Mesenchymal stem cell (in vitro differentiated cells and primary cell): ENCODE data around the gene CGB7.

ENCODE experiments used
- DNase-seq: peaks from one replicate; pipeline ENCODE4 v3.0.0-alpha.2; 2013
- H2AFZ ChIP-seq: one replicate; pipeline ENCODE4 v1.6.1; 2013; ENCODE audit warnings: low read depth, mild to moderate bottlenecking, control low read depth, inconsistent platforms, low read length, moderate library complexity
- H2AK5ac ChIP-seq: 2 replicates; pipeline ENCODE4 v1.6.1; 2013; ENCODE audit warnings: low read length, moderate library complexity, mild to moderate bottlenecking, inconsistent platforms; ENCODE audit not compliant: severe bottlenecking
- H2BK120ac ChIP-seq: one replicate; pipeline ENCODE4 v1.6.1; 2013; ENCODE audit warnings: low read depth, mild to moderate bottlenecking, inconsistent platforms, low read length, moderate library complexity
- H2BK12ac ChIP-seq, 2 experiments: one replicate each; pipeline ENCODE4 v1.6.1; 2013; ENCODE audit warnings: inconsistent platforms in 2 of 2, low read length in 2 of 2, mild to moderate bottlenecking in 2 of 2, moderate library complexity in 2 of 2, control low read depth in 1 of 2
- H2BK15ac ChIP-seq: one replicate; pipeline ENCODE4 v1.6.1; 2013; ENCODE audit warnings: mild to moderate bottlenecking, low read depth, inconsistent platforms; ENCODE audit not compliant: poor library complexity, severe bottlenecking
- H2BK5ac ChIP-seq: 2 replicates; pipeline ENCODE4 v1.6.1; 2013; ENCODE audit warnings: low read depth, mild to moderate bottlenecking, low read length, control low read depth, inconsistent platforms; ENCODE audit not compliant: poor library complexity, severe bottlenecking
- H3K14ac ChIP-seq, 2 experiments: one replicate each; pipeline ENCODE4 v1.6.1; 2013; ENCODE audit warnings: inconsistent platforms in 2 of 2, low read length in 2 of 2, control low read depth in 1 of 2, mild to moderate bottlenecking in 1 of 2, moderate library complexity in 1 of 2
- H3K18ac ChIP-seq, 2 experiments: one replicate each; pipeline ENCODE4 v1.6.1; 2013; ENCODE audit warnings: inconsistent platforms in 2 of 2, low read length in 2 of 2, control low read depth in 1 of 2, low read depth in 1 of 2, mild to moderate bottlenecking in 1 of 2
- H3K23ac ChIP-seq, 2 experiments: one replicate each; pipeline ENCODE4 v1.6.1; 2013; ENCODE audit warnings: inconsistent platforms in 2 of 2, low read length in 2 of 2, mild to moderate bottlenecking in 2 of 2, moderate library complexity in 2 of 2, control low read depth in 1 of 2
- H3K27ac ChIP-seq: 2 replicates; pipeline ENCODE4 v1.5.1; 2013; ENCODE audit warnings: mild to moderate bottlenecking, moderate library complexity, low read length, control low read depth, inconsistent platforms; ENCODE audit not compliant: poor library complexity, severe bottlenecking
- H3K27me3 ChIP-seq, 2 experiments: 2 replicates each; pipeline versions ENCODE4 v1.6.1 to v1.7.0; 2013; ENCODE audit warnings: low read length in 2 of 2, mild to moderate bottlenecking in 2 of 2, moderate library complexity in 2 of 2, control low read depth in 1 of 2, inconsistent platforms in 1 of 2; ENCODE audit not compliant: control insufficient read depth in 1 of 2, insufficient read depth in 1 of 2
- H3K36me3 ChIP-seq, 2 experiments: 2 replicates each; pipeline versions ENCODE4 v1.6.1 to v1.7.0; 2013; ENCODE audit warnings: low read length in 2 of 2, control low read depth in 1 of 2, inconsistent platforms in 1 of 2, low read depth in 1 of 2, mild to moderate bottlenecking in 1 of 2; ENCODE audit not compliant: insufficient read depth in 2 of 2, control insufficient read depth in 1 of 2
- H3K4ac ChIP-seq, 2 experiments: one replicate each; pipeline ENCODE4 v1.6.1; 2013; ENCODE audit warnings: inconsistent platforms in 2 of 2, low read length in 2 of 2, mild to moderate bottlenecking in 2 of 2, moderate library complexity in 2 of 2, control low read depth in 1 of 2, low read depth in 1 of 2
- H3K4me1 ChIP-seq: 2 replicates; pipeline ENCODE4 v1.6.1; 2013; ENCODE audit warnings: low read depth, low read length, control low read depth; ENCODE audit not compliant: control insufficient read depth, insufficient read depth
- H3K4me2 ChIP-seq: 2 replicates; pipeline ENCODE4 v1.6.1; 2013; ENCODE audit warnings: low read length, mild to moderate bottlenecking, inconsistent platforms; ENCODE audit not compliant: poor library complexity, severe bottlenecking
- H3K4me3 ChIP-seq, 2 experiments: 2 replicates each; pipeline versions ENCODE4 v1.5.1 to v1.7.0; 2013; ENCODE audit warnings: low read length in 2 of 2, mild to moderate bottlenecking in 2 of 2, control low read depth in 1 of 2, low read depth in 1 of 2; ENCODE audit not compliant: insufficient read depth in 1 of 2
- H3K79me1 ChIP-seq: replicated peaks from 2 replicates; pipeline ENCODE4 v1.6.1; 2013; ENCODE audit warnings: mild to moderate bottlenecking, control low read depth, low read length, inconsistent platforms; ENCODE audit not compliant: poor library complexity, severe bottlenecking
- H3K9ac ChIP-seq: 2 replicates; pipeline ENCODE4 v1.7.0; 2013; ENCODE audit warnings: mild to moderate bottlenecking, low read length, moderate library complexity
- H3K9me3 ChIP-seq: 2 replicates; pipeline ENCODE4 v1.7.0; 2013; ENCODE audit warnings: mild to moderate bottlenecking, low read length; ENCODE audit not compliant: control insufficient read depth
- H4K8ac ChIP-seq: one replicate; pipeline ENCODE4 v1.6.1; 2013; ENCODE audit warnings: inconsistent platforms, mild to moderate bottlenecking, low read length, moderate library complexity
- H4K91ac ChIP-seq: one replicate; pipeline ENCODE4 v1.6.1; 2013; ENCODE audit warnings: mild to moderate bottlenecking, low read length, inconsistent platforms
- WGBS: methylation state at CpG from one replicate; pipeline ENCODE4 v1.1.7; 2013; ENCODE audit warnings: mixed read lengths; 5-methylcytosine and 5-hydroxymethylcytosine counted together

CGB7 gene

DNA sequence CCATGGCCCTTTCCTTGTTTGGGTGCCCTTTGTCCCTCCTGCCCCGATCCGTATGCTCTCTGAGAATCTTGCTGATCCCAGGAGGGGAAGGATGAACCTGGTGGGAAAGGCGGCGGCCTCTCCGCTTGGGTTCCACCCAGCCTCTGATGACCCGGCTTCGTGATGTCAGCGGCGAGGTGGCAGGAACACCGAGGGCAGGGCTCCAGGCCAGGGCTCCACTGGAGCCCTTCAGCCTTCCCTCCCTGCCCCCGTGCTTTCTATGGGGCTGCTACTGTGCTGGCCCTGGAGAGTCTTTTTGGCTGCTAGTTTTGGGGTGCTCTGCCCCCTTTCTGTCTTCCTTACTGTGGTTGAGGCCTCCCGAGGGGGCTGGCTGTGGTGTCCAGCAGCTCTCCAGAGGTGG lies 44.8 kb upstream of the CGB7 start:
- H3K4me3 ChIP-seq = no peak overlapping the region
- H3K23ac ChIP-seq = no peak overlapping the region
- H2BK120ac ChIP-seq = no peak overlapping the region
- H3K14ac ChIP-seq = no peak overlapping the region
- no peak overlapping the region for H3K4me2 ChIP-seq
- H2AFZ ChIP-seq = no peak overlapping the region
- no peak overlapping the region for H2AK5ac ChIP-seq
- 98% methylated on average over 12 of the region's 12 CpGs for WGBS
- H2BK12ac ChIP-seq = no peak overlapping the region
- H2BK15ac ChIP-seq = no peak overlapping the region
- no peak overlapping the region for H4K91ac ChIP-seq
- H2BK5ac ChIP-seq = no peak overlapping the region
- no peak overlapping the region for H4K8ac ChIP-seq
- H3K9ac ChIP-seq = no peak overlapping the region
- H3K36me3 ChIP-seq = peaks cover 88 to 97% of the 10 kb centered on the region in 2 experiments
- no peak overlapping the region for H3K18ac ChIP-seq
- peaks cover 2% of the 10 kb centered on the region for H3K4me1 ChIP-seq
- DNase-seq = no peak
- H3K4ac ChIP-seq = no peak overlapping the region
- H3K79me1 ChIP-seq = peaks cover 63% of the 10 kb centered on the region
- H3K27ac ChIP-seq = no peak overlapping the region
- H3K9me3 ChIP-seq = no peaks in the 10 kb centered on the region
- H3K27me3 ChIP-seq = no peaks in the 10 kb centered on the region

DNA sequence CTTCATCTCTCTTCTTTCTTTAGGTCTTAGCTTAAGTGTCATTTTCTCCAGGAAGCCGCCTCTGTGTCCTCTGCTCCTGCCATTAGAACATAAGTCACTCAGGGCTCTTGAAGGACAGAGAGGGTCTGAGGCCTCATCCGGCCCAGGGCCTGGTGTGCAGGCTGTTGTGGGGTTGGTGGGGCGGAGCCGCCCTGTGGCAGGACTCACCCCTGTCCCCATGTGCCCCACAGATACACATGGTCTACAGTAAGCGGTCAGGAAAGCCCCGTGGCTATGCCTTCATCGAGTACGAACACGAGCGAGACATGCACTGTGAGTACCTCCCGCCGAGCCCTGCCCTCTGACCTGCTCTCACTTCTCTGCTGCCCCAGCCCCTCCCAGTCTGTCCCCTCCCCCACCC lies 43.6 kb upstream of the CGB7 start:
- H4K8ac ChIP-seq = no peak overlapping the region
- H2BK5ac ChIP-seq = no peak overlapping the region
- no peak for DNase-seq
- H2BK12ac ChIP-seq = no peak overlapping the region
- no peak overlapping the region for H3K27ac ChIP-seq
- no peak overlapping the region for H3K14ac ChIP-seq
- no peak overlapping the region for H3K18ac ChIP-seq
- peaks cover 54% of the 10 kb centered on the region for H3K79me1 ChIP-seq
- no peak overlapping the region for H2BK120ac ChIP-seq
- H3K9me3 ChIP-seq = no peaks in the 10 kb centered on the region
- H3K4me3 ChIP-seq = no peak overlapping the region
- H3K4me1 ChIP-seq = no peaks in the 10 kb centered on the region
- no peak overlapping the region for H3K9ac ChIP-seq
- H3K4ac ChIP-seq = no peak overlapping the region
- H2BK15ac ChIP-seq = no peak overlapping the region
- no peak overlapping the region for H2AFZ ChIP-seq
- H3K27me3 ChIP-seq = no peaks in the 10 kb centered on the region
- H3K36me3 ChIP-seq = peaks cover 88 to 96% of the 10 kb centered on the region in 2 experiments
- no peak overlapping the region for H4K91ac ChIP-seq
- H3K4me2 ChIP-seq = no peak overlapping the region
- 93% methylated on average over 12 of the region's 12 CpGs for WGBS
- no peak overlapping the region for H3K23ac ChIP-seq
- no peak overlapping the region for H2AK5ac ChIP-seq

DNA sequence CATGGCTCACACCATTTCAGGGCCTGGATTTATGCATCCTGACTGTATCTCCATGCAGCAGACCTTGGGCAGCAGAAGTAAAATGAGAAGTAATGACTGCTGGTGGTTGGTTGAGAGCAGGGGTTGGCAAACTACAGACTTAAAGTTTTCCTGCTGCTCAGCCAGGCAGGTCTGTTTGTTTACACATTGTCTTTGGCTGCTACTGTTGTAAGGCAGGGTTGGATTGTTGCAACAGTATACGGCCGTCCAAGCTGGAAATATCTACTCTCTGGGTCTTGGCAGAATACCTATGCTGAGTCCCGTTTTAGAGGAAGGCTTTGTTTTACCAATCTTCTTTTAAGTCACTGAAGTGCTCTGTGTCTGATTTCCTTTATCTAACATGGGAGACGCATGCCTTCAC lies 41.2 kb upstream of the CGB7 start:
- Histone ChIP-seq H3K9me3 (no peaks in the 10 kb centered on the region), H3K36me3 (peaks cover 88 to 93% of the 10 kb centered on the region in 2 experiments), H4K91ac (no peak overlapping the region), H3K79me1 (peaks cover 47% of the 10 kb centered on the region), H2BK120ac (no peak overlapping the region), H3K4me3 (no peak overlapping the region), H3K4me1 (no peaks in the 10 kb centered on the region), H3K23ac (no peak overlapping the region), H2AFZ (no peak overlapping the region), H3K4me2 (no peak overlapping the region), H2BK12ac (no peak overlapping the region), H3K27me3 (no peaks in the 10 kb centered on the region), H3K14ac (no peak overlapping the region), H2BK15ac (no peak overlapping the region), H3K9ac (no peak overlapping the region), H3K27ac (no peak overlapping the region), H2BK5ac (no peak overlapping the region), H4K8ac (no peak overlapping the region), H3K18ac (no peak overlapping the region), H2AK5ac (no peak overlapping the region), H3K4ac (no peak overlapping the region)
- 90% methylated on average over 4 of the region's 4 CpGs for WGBS
- DNase-seq = peak; percentile 50

DNA sequence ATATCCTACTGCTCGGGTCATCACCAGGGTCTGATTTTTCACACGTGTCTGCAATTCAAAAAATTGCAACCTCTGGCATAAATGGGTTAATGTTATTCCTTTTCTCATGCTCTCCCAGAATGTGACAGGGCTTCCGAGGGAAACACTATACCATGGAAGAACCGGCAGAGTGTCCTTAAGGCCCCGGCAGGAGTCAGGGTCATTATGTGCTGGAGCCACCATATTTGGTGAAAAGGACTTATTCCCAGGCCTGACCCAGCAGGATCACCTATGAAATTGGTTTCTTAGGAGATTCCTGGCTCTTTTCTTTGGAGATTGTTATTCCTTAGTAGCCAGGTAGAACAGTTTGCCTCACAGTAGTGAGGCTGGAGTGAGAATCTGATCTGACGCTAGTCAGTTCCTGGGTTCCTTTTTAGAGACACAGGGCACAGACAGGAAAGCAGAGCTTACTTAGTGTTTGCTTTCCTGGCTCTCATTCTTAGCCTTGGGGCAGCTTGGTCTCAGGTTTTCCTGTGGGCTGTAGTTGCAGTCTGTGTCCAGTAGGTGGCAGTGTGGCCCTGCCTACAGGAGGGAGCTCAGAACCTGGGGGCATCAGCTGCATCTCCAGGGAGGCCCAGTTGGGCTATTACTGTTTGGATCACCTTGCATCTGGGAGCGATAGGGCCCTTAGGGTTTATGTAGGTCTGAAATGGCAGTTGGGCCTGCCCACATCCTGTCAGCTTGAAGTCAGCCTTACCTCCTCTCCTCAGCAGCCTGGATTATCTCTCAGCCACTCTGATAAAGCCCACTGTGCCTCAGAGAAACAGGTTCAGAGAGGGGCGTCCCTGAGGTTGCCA lies 40.1 kb upstream of the CGB7 start:
- no peaks in the 10 kb centered on the region for H3K9me3 ChIP-seq
- no peak overlapping the region for H4K8ac ChIP-seq
- no peak overlapping the region for H4K91ac ChIP-seq
- peaks cover 40% of the 10 kb centered on the region for H3K79me1 ChIP-seq
- no peak overlapping the region for H2BK120ac ChIP-seq
- no peak overlapping the region for H2AFZ ChIP-seq
- H2BK15ac ChIP-seq = no peak overlapping the region
- H2AK5ac ChIP-seq = no peak overlapping the region
- no peak overlapping the region for H3K14ac ChIP-seq
- no peak overlapping the region for H2BK12ac ChIP-seq
- no peak overlapping the region for H3K4me3 ChIP-seq
- peak overlapping the region; percentile 24 for H3K27ac ChIP-seq
- no peak overlapping the region for H3K23ac ChIP-seq
- no peaks in the 10 kb centered on the region for H3K27me3 ChIP-seq
- no peak overlapping the region for H3K18ac ChIP-seq
- peaks cover 89 to 93% of the 10 kb centered on the region in 2 experiments for H3K36me3 ChIP-seq
- no peaks in the 10 kb centered on the region for H3K4me1 ChIP-seq
- 64% methylated on average over 8 of the region's 8 CpGs for WGBS
- H3K4me2 ChIP-seq = no peak overlapping the region
- peak; percentile 72 for DNase-seq
- H3K9ac ChIP-seq = no peak overlapping the region
- H3K4ac ChIP-seq = no peak overlapping the region
- H2BK5ac ChIP-seq = no peak overlapping the region
